Thymus (tissue), 11 donors: ENCODE results near the gene CRIM1. TPM values are rescaled to one million over a fixed set of nuclear protein-coding genes. Genes with fewer than 3 reads are reported as not detected.

Source experiments
- DNase-seq, 9 donors: peaks; one replicate each; pipeline ENCODE4 v3.0.0-alpha.2; 2013; ENCODE audit warnings: low spot score in 9 of 9, low read depth in 6 of 9, missing footprints in 1 of 9
- H3K27ac ChIP-seq, 2 donors: one replicate each; pipeline ENCODE4 v1.5.1; 2013; ENCODE audit warnings: control low read depth in 1 of 2, low read depth in 1 of 2, low read length in 1 of 2, mild to moderate bottlenecking in 1 of 2, moderate library complexity in 1 of 2
- H3K27me3 ChIP-seq, 2 donors: one replicate each; pipeline ENCODE4 v1.5.1; 2013; ENCODE audit warnings: low read length in 1 of 2; ENCODE audit not compliant: control insufficient read depth in 2 of 2, insufficient read depth in 1 of 2
- H3K36me3 ChIP-seq, 2 donors: one replicate each; pipeline ENCODE4 v1.5.1; 2013; ENCODE audit warnings: low read length in 1 of 2, mild to moderate bottlenecking in 1 of 2, moderate library complexity in 1 of 2; ENCODE audit not compliant: control insufficient read depth in 2 of 2, insufficient read depth in 2 of 2
- H3K4me1 ChIP-seq, 2 donors: one replicate each; pipeline ENCODE4 v1.5.1; 2013; ENCODE audit warnings: low read length in 2 of 2; ENCODE audit not compliant: control insufficient read depth in 2 of 2, insufficient read depth in 2 of 2
- H3K4me3 ChIP-seq, 2 donors: one replicate each; pipeline ENCODE4 v1.5.1; 2013; ENCODE audit warnings: low read length in 2 of 2, control low read depth in 1 of 2, mild to moderate bottlenecking in 1 of 2
- H3K9me3 ChIP-seq, 2 donors: one replicate each; pipeline ENCODE4 v1.5.1; 2013; ENCODE audit warnings: low read length in 1 of 2, mild to moderate bottlenecking in 1 of 2; ENCODE audit not compliant: control insufficient read depth in 2 of 2, insufficient read depth in 1 of 2
- WGBS: extraction: QIAGEN DNeasy Blood & Tissue Kit; methylation state at CpG from one replicate; pipeline ENCODE4 v1.1.7; 2013; 5-methylcytosine and 5-hydroxymethylcytosine counted together
- polyA plus RNA-seq: library from polyadenylated mRNA; stranded (reverse); fragments of 200-250 nt; gene quantifications from one replicate; pipeline ENCODE4 v1.2.3, GENCODE V29; 2013
- total RNA-seq: library from RNA; stranded (reverse); fragments of 120-200 nt; gene quantifications from one replicate; pipeline ENCODE4 v1.2.4, GENCODE V29; 2013
- donor health status: healthy.

Gene CRIM1
- total and polyA plus RNA-seq, 2 donors, result 9.1 to 24.3 TPM

DNA sequence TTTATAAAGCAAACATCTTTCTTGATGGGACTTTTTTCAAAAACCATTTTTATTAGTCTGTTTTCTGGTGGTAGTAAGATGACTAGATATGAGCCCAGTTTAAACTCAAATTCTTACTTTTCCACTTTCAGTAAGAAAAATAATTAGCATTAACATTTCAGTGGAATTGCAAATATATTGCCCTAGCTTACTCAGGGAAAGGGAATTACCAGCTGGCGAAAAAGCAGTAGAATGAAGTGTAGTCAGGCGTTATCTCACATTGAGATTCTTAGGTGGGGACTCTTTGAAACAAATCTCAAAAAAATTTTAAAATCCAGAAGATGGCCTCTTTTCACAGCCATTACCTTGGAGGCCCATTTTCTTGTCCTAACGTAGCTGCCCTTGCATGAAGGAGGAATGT lies 65.8 kb downstream of the CRIM1 start:
- H3K4me3 ChIP-seq, result no peak overlapping the region
- peaks cover 0 to 3% of the 10 kb centered on the region in 2 donors for H3K4me1 ChIP-seq
- H3K9me3 ChIP-seq, result no peaks in the 10 kb centered on the region
- H3K27ac ChIP-seq, result no peak overlapping the region
- WGBS, result over 99% methylated on average over 3 of the region's 3 CpGs
- H3K27me3 ChIP-seq, result no peaks in the 10 kb centered on the region
- DNase-seq, result no peak
- H3K36me3 ChIP-seq, result no peaks in the 10 kb centered on the region

DNA sequence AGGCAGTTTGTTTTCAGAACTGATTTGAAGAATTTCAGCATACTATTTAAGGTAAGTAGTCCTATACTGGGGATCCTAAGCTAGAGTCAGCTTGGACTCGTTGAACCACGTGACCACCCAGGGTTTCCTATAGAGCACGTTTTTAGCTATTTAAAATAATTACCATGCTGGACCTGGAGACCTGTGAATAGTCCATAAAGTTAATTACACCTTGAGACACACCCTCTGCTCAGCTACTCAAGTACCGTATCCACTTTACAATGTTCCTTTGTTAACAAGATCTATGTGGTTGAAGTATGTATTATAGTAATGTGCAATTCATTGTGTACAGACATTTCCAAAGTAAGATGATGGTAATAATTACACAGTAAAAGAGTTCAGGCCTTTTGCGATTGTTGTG lies 67.6 kb downstream of the CRIM1 start:
- H3K4me1 ChIP-seq, result no peaks in the 10 kb centered on the region
- H3K4me3 ChIP-seq, result no peak overlapping the region
- H3K36me3 ChIP-seq, result no peaks in the 10 kb centered on the region
- WGBS, result 97% methylated on average over 5 of the region's 5 CpGs
- DNase-seq, result no peak
- no peaks in the 10 kb centered on the region for H3K9me3 ChIP-seq
- H3K27ac ChIP-seq, result no peak overlapping the region
- no peaks in the 10 kb centered on the region for H3K27me3 ChIP-seq

DNA sequence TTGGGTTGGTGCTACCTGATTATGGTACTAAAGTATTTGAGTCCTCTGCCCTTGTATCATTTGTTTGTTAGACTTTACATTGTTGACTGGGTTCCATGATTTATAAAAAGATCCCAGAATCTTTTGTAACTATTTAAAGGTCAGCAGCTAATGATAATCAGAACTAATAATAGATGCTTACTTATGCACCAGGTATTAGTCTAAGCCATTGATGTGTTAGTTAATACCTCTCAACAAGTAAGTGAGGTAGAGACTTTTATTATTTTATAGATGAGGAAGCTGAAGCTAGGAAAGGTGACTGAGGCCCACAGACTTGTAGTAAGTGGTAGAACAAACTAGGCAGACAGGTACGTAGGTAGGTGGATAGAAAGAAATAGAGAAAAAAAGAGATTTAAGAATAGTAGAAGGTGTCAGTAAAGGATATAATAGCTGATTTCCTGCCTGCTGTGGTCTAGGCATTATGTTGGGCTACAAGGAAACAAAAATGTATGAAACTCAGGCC lies 68.1 kb downstream of the CRIM1 start:
- Histone ChIP-seq H3K9me3 (no peaks in the 10 kb centered on the region), H3K36me3 (no peaks in the 10 kb centered on the region), H3K4me1 (no peaks in the 10 kb centered on the region), H3K27me3 (no peaks in the 10 kb centered on the region), H3K4me3 (no peak overlapping the region), H3K27ac (no peak overlapping the region)
- DNase-seq, result no peak
- 98% methylated on average over 1 of the region's 1 CpG for WGBS

- WGBS, result 95% methylated on average over 3 of the region's 3 CpGs
- Histone ChIP-seq H3K9me3 (no peaks in the 10 kb centered on the region), H3K4me3 (no peak overlapping the region), H3K36me3 (no peaks in the 10 kb centered on the region), H3K27me3 (no peaks in the 10 kb centered on the region), H3K27ac (no peak overlapping the region), H3K4me1 (no peaks in the 10 kb centered on the region)
- DNase-seq, result no peak
Observed at GRCh38 chr2:36425608-36426355, 70.2 kb downstream of the CRIM1 start.

DNA sequence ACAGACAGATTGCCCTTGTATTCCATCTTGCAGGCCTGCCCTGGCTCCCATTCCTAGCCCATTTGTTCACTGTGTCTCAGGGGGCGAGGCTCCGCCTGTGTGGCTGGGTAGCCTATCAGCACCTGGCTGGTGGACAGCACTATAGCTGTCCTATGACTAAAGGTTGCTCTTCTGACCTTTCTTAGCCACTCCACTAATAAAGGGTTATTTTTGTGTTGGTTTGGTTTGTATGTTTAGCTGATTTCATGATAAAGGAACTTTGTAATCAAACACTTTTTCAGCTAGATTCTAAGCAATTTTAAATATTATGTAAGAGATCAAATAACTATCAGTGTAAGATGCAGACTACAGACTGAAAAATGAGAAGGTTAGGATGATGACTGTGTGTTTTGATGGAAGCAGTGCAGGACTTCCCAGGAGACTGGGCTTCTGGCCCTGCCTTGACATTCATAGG lies 72.2 kb downstream of the CRIM1 start:
- no peak overlapping the region for H3K4me3 ChIP-seq
- H3K36me3 ChIP-seq, result no peaks in the 10 kb centered on the region
- WGBS, result 100% methylated on average over 2 of the region's 2 CpGs
- no peaks in the 10 kb centered on the region for H3K4me1 ChIP-seq
- DNase-seq, result no peak
- no peaks in the 10 kb centered on the region for H3K27me3 ChIP-seq
- no peaks in the 10 kb centered on the region for H3K9me3 ChIP-seq
- H3K27ac ChIP-seq, result no peak overlapping the region

GRCh38 chr2:36430549-36430948 lies 75.0 kb downstream of the CRIM1 start:
- no peaks in the 10 kb centered on the region for H3K36me3 ChIP-seq
- no peaks in the 10 kb centered on the region for H3K9me3 ChIP-seq
- no peak overlapping the region for H3K27ac ChIP-seq
- H3K4me1 ChIP-seq, result no peaks in the 10 kb centered on the region
- no peak for DNase-seq
- H3K27me3 ChIP-seq, result no peaks in the 10 kb centered on the region
- no peak overlapping the region for H3K4me3 ChIP-seq
- WGBS, result 95% methylated on average over 4 of the region's 4 CpGs

DNA sequence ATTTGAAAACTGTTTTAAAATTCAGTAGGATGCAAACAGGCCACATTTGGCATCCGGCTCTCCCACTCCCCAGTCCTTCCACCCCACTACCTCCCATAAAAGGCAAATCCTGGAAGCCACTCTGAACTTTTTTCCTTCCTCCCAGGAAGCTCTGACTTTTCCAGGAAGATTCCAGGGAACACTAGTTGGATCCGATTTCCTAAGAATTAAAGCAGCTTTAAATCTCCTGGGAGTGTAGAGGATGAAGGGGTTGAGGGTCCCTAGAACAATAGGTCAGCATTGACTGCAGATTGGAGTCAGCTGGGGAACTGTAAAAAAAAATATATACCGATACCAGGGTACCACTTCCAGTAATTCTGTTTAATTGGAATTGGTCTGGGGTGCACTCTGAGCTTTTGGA lies 76.9 kb downstream of the CRIM1 start:
- H3K27me3 ChIP-seq, result no peaks in the 10 kb centered on the region
- H3K4me1 ChIP-seq, result no peaks in the 10 kb centered on the region
- 94% methylated on average over 3 of the region's 3 CpGs for WGBS
- DNase-seq, result no peak
- no peak overlapping the region for H3K27ac ChIP-seq
- no peaks in the 10 kb centered on the region for H3K36me3 ChIP-seq
- H3K4me3 ChIP-seq, result no peak overlapping the region
- H3K9me3 ChIP-seq, result no peaks in the 10 kb centered on the region

DNA sequence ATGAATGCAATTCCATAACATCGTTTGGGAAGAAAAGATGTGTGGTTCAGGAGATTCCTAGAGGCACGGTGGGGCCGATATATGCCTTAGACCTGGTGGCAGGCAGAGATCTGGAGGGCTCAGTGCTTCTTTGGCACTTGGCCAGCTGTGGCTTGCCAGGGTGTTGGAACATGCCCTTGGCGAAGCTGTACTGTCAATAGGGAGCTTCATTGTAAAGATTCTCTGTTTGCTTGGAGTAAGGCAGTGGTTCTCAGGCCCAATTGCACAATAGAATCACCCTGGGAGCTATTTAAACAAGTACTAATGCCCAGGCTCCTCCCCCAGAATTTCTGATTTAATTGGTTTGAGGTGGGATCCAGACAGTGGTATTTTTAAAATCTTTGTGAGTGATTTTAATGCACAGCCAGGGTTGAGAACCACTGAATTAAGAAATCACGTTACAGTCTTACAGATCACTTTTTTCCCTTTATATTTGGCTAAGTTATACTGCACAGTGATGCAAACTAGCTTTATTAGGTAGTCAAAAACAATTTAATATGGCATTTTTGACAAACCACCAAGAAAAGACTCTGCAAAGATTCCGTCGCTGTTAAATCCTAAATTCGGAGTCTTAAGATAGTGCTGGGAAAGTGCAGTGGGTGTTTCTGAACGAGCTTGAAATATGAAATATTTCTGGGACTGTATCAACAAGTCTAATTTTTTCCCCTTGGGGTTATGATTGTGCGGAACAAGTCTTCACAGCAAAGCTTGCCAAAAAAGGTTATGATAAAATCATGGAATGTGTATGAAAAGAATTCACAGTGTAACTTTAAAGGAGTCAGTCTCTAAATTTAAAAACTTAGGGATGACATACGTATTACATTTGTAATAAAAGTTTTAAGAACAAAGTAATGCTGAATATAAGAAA lies 78.0 kb downstream of the CRIM1 start:
- 87% methylated on average over 11 of the region's 11 CpGs for WGBS
- no peaks in the 10 kb centered on the region for H3K27me3 ChIP-seq
- H3K27ac ChIP-seq, result peak overlapping the region in 1 of 2 donors; percentile 21
- H3K4me3 ChIP-seq, result no peak overlapping the region
- H3K4me1 ChIP-seq, result no peaks in the 10 kb centered on the region
- DNase-seq, result no peak
- H3K9me3 ChIP-seq, result no peaks in the 10 kb centered on the region
- H3K36me3 ChIP-seq, result no peaks in the 10 kb centered on the region

- H3K36me3 ChIP-seq, result peaks cover 0 to 10% of the 10 kb centered on the region in 2 donors
- H3K27me3 ChIP-seq, result no peaks in the 10 kb centered on the region
- H3K4me3 ChIP-seq, result no peak overlapping the region
- no peaks in the 10 kb centered on the region for H3K9me3 ChIP-seq
- H3K4me1 ChIP-seq, result peaks cover 2 to 3% of the 10 kb centered on the region in 2 donors
- H3K27ac ChIP-seq, result no peak overlapping the region
- DNase-seq, result no peak
- 94% methylated on average over 3 of the region's 3 CpGs for WGBS
Observed at GRCh38 chr2:36438449-36438977, 82.9 kb downstream of the CRIM1 start.
